Fibroblast of lung (primary cell): ENCODE measurements around the gene CCL18.
"Not testable (repeated sequence)": the region's sequence is repeated elsewhere in the genome, so short reads cannot be mapped to it uniquely, and the experiment has no call there.

Experiments used
- EZH2 ChIP-seq: IDR thresholded peaks from 2 replicates; pipeline ENCODE4 v1.5.1; 2012; ENCODE audit warnings: low read length, control low read depth, mild to moderate bottlenecking; ENCODE audit errors: missing control alignments
- TF ChIP-seq, protein P1 (sequence below), 2 donors: IDR thresholded peaks in 1 of 2; conservative IDR thresholded peaks in 1 of 2; 1 replicate in 1 of 2; 2 replicates in 1 of 2; pipeline ENCODE4 v1.5.1; 2011 to 2012; ENCODE audit warnings: low read length in 2 of 2, control low read depth in 1 of 2, inconsistent platforms in 1 of 2, low read depth in 1 of 2, mild to moderate bottlenecking in 1 of 2

DNA sequence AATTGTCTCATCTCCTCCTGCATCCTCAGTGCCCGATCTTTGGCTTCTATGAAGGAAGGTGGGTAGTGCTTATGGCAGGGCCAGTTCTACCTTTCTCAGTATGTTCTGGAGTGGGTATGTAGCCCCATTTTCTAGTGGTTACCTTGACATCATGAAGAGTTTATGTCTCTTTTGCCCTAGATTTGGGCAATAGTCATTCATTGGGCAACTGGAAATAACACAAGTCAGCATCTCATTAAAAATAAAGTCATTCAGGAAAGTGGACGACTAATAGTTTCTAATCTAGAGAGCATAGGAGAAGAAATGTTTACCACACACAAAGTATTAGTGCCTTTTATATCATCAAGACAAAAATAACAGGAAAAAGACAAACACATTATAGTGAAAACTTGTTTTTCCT lies 19.6 kb downstream of the CCL18 start:
- TF ChIP-seq, protein P1, sequence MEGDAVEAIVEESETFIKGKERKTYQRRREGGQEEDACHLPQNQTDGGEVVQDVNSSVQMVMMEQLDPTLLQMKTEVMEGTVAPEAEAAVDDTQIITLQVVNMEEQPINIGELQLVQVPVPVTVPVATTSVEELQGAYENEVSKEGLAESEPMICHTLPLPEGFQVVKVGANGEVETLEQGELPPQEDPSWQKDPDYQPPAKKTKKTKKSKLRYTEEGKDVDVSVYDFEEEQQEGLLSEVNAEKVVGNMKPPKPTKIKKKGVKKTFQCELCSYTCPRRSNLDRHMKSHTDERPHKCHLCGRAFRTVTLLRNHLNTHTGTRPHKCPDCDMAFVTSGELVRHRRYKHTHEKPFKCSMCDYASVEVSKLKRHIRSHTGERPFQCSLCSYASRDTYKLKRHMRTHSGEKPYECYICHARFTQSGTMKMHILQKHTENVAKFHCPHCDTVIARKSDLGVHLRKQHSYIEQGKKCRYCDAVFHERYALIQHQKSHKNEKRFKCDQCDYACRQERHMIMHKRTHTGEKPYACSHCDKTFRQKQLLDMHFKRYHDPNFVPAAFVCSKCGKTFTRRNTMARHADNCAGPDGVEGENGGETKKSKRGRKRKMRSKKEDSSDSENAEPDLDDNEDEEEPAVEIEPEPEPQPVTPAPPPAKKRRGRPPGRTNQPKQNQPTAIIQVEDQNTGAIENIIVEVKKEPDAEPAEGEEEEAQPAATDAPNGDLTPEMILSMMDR (conservative IDR thresholded peaks at IDR 0.05 in 1 of 2, IDR thresholded peaks at IDR 0.05 in 1 of 2; ENCODE audit: low read depth in 1 of 2, low read length in 2 of 2) = not testable (repeated sequence)
- not testable (repeated sequence) for TF ChIP-seq EZH2
